SKM-1 (cell line): ENCODE measurements around the gene ASF1A.

Experiments
- DNase-seq: peaks from one replicate; lab custom pipeline; 2025; ENCODE audit not compliant: unreplicated experiment; lab: John Stamatoyannopoulos, UW

Gene ASF1A

GRCh38 chr6:118881440-118882313, 12.3 kb upstream of the ASF1A start:
- DNase-seq, result no peak

GRCh38 chr6:118882314-118882905, 11.5 kb upstream of the ASF1A start:
- DNase-seq, result no peak

GRCh38 chr6:118886641-118887040, 7.3 kb upstream of the ASF1A start:
- DNase-seq, result no peak

- DNase-seq, result no peak
These were observed 4.8 kb upstream of the ASF1A start for GRCh38 chr6:118889163-118889562.

GRCh38 chr6:118890997-118891790, 2.8 kb upstream of the ASF1A start:
- DNase-seq, result no peak

GRCh38 chr6:118892355-118892991, 1.5 kb upstream of the ASF1A start:
- DNase-seq, result no peak

GRCh38 chr6:118893064-118893806, 717 bp upstream of the ASF1A start:
- DNase-seq, result no peak

- DNase-seq, result no peak
These were observed 691 bp downstream of the ASF1A start for GRCh38 chr6:118894425-118895260.

GRCh38 chr6:118895261-118895560, 1.3 kb downstream of the ASF1A start:
- DNase-seq, result no peak

- no peak for DNase-seq
These were observed 1.9 kb downstream of the ASF1A start for GRCh38 chr6:118895859-118896258.

- DNase-seq, result peak; percentile 56
These were observed 2.6 kb downstream of the ASF1A start for GRCh38 chr6:118896339-118897136.

- DNase-seq, result no peak
These were observed 3.4 kb downstream of the ASF1A start for GRCh38 chr6:118897386-118897785.

- no peak for DNase-seq
These were observed 6.0 kb downstream of the ASF1A start for GRCh38 chr6:118899948-118900347.

GRCh38 chr6:118902726-118903125, 8.8 kb downstream of the ASF1A start:
- no peak for DNase-seq

GRCh38 chr6:118903138-118903537, 9.2 kb downstream of the ASF1A start:
- DNase-seq, result no peak

GRCh38 chr6:118903691-118904090, 9.7 kb downstream of the ASF1A start:
- DNase-seq, result no peak

- DNase-seq, result no peak
These were observed 11.1 kb downstream of the ASF1A start for GRCh38 chr6:118905084-118905483.

- DNase-seq, result no peak
These were observed 11.9 kb downstream of the ASF1A start for GRCh38 chr6:118905851-118906250.

- no peak for DNase-seq
These were observed 14.5 kb downstream of the ASF1A start for GRCh38 chr6:118908441-118908840.
